DND-41 (cell line): ENCODE measurements around the gene FAM171A2.

Experiments
- CTCF ChIP-seq: IDR thresholded peaks from 2 replicates; pipeline ENCODE4 v1.5.1; 2012; ENCODE audit warnings: borderline replicate concordance, low read length, moderate library complexity, mild to moderate bottlenecking; ENCODE audit not compliant: poor library complexity, severe bottlenecking; ENCODE audit errors: extremely low read depth
- EZH2 ChIP-seq: IDR thresholded peaks from 3 replicates; pipeline ENCODE4 v1.6.1; 2012; ENCODE audit warnings: borderline replicate concordance, low read depth, mild to moderate bottlenecking, moderate library complexity, low read length, inconsistent platforms; ENCODE audit not compliant: severe bottlenecking

- TF ChIP-seq CTCF (no peak), EZH2 (no peak)
Measured at GRCh38 chr17:44362949-44363612, 572 bp downstream of the FAM171A2 start.
